Esophagus muscularis mucosa (tissue), 4 donors: ENCODE results near the gene NAE1. TPM values are rescaled to one million over a fixed set of nuclear protein-coding genes. Genes with fewer than 3 reads are reported as not detected.

Experiments
- DNase-seq: peaks from one replicate; pipeline ENCODE4 v3.0.0-alpha.2; 2017; ENCODE audit errors: extremely low spot score
- H3K27ac ChIP-seq, 4 donors: fragments of 200-600 bp; sonication (generic); replicated peaks in 1 of 4; 1 replicate in 3 of 4; 2 replicates in 1 of 4; pipeline ENCODE4 v1.5.1; 2016 to 2019; ENCODE audit warnings: mild to moderate bottlenecking in 1 of 4
- H3K27me3 ChIP-seq, 4 donors: fragments of 200-600 bp; sonication (generic); one replicate each; pipeline versions ENCODE4 v1.5.1 to v1.6.0; 2016 to 2019
- H3K36me3 ChIP-seq, 4 donors: fragments of 200-600 bp; sonication (generic); one replicate each; pipeline ENCODE4 v1.5.1; 2016 to 2019
- H3K4me1 ChIP-seq, 4 donors: fragments of 200-600 bp; sonication (generic); one replicate each; pipeline ENCODE4 v1.5.1; 2016 to 2019
- H3K4me3 ChIP-seq, 4 donors: fragments of 200-600 bp; sonication (generic); 1 replicate in 2 of 4; 2 replicates in 2 of 4; pipeline ENCODE4 v1.5.1; 2016 to 2019; ENCODE audit warnings: mild to moderate bottlenecking in 4 of 4, moderate library complexity in 1 of 4
- H3K9me3 ChIP-seq, 4 donors: fragments of 200-600 bp; sonication (generic); 1 replicate in 3 of 4; 2 replicates in 1 of 4; pipeline ENCODE4 v1.5.1; 2016 to 2019
- CTCF ChIP-seq, 3 experiments: fragments of 200-600 bp in 2 of 3; fragments of 450-650 bp in 1 of 3; sonication (generic) in 2 of 3; IDR thresholded peaks; one replicate each; pipeline ENCODE4 v1.5.1; 2017 to 2019; ENCODE audit warnings: antibody characterized with exemption in 3 of 3, mild to moderate bottlenecking in 2 of 3, moderate library complexity in 1 of 3
- EP300 ChIP-seq: sonication (generic); formaldehyde crosslinking; IDR thresholded peaks from one replicate; pipeline ENCODE4 v1.6.1; 2017; ENCODE audit warnings: antibody characterized with exemption
- POLR2A ChIP-seq: fragments of 450-650 bp; IDR thresholded peaks from one replicate; pipeline ENCODE4 v1.6.1; 2017; ENCODE audit warnings: antibody characterized with exemption, moderate library complexity, mild to moderate bottlenecking, low read depth
- POLR2AphosphoS5 ChIP-seq, 2 donors: sonication (generic); formaldehyde crosslinking; IDR thresholded peaks; one replicate each; pipeline ENCODE4 v1.6.1; 2017; ENCODE audit warnings: antibody characterized with exemption in 2 of 2
- WGBS: methylation state at CpG from one replicate; pipeline ENCODE4 v1.1.5; 2018; 5-methylcytosine and 5-hydroxymethylcytosine counted together
- intact Hi-C: fragments of 100-400 bp; cut with DNase I; formaldehyde crosslinking; loops from one replicate; pipeline ENCODE4 v1.15.1; 2023
- total RNA-seq, 4 donors: library from RNA; depleted of rRNA; stranded (reverse); fragments of >200 nt; gene quantifications; one replicate each; pipeline versions ENCODE4 v1.1.0 to v1.2.1, GENCODE V29; 2016

Gene NAE1
- 10 to 100 TPM; 32.7 to 50.7 (median 42.4) TPM for total RNA-seq

GRCh38 chr16:66830422-66831404, at the start of gene NAE1:
Gene NAE1 (minus strand): TSS chr16:66830976. CDS start chr16:66830899, 77 bp downstream.
- intact Hi-C loops: loop anchor here (2.0 kb wide), 1 partner anchor 36 kb away; no protein-coding TSS in a partner anchor
- Histone ChIP-seq H3K36me3 (peaks cover 0 to 29% (median 17%) of the 10 kb centered on the region in 4 donors), H3K4me1 (peaks cover 10 to 36% (median 25%) of the 10 kb centered on the region in 4 donors), H3K4me3 (peak within 1 kb of the TSS; percentile 78 to 96 (median 84)), H3K9me3 (no peaks in the 10 kb centered on the region), H3K27me3 (no peaks in the 10 kb centered on the region), H3K27ac (peak within 1 kb of the TSS; percentile 89 to 96 (median 92))
- TF ChIP-seq POLR2AphosphoS5 (IDR thresholded peaks at IDR 0.05) (peak; percentile 89 to 96), POLR2A (peak; percentile 59), EP300 (no peak), CTCF (IDR thresholded peaks at IDR 0.05) (peak; percentile 94 to 99 (median 96))
- no peak for DNase-seq
- WGBS: 3% methylated on average over 16 of the region's 84 CpGs

GRCh38 chr16:66878067-66878466, 47.3 kb upstream of the NAE1 start:
- Histone ChIP-seq H3K4me3 (no peak overlapping the region), H3K4me1 (peaks cover 15 to 29% (median 24%) of the 10 kb centered on the region in 4 donors), H3K27me3 (no peaks in the 10 kb centered on the region), H3K27ac (no peak overlapping the region), H3K36me3 (peaks cover 0 to 4% (median 0%) of the 10 kb centered on the region in 4 donors), H3K9me3 (no peaks in the 10 kb centered on the region)
- no peak for DNase-seq
- WGBS: 62% methylated on average over 5 of the region's 5 CpGs
- TF ChIP-seq POLR2AphosphoS5 (IDR thresholded peaks at IDR 0.05) (no peak), POLR2A (no peak)
- intact Hi-C loops: no loop called here

GRCh38 chr16:66874079-66874775, 43.5 kb upstream of the NAE1 start:
- Histone ChIP-seq H3K9me3 (no peaks in the 10 kb centered on the region), H3K27me3 (no peaks in the 10 kb centered on the region), H3K36me3 (no peaks in the 10 kb centered on the region), H3K27ac (peak overlapping the region in 1 of 4 donors; percentile 34), H3K4me3 (no peak overlapping the region), H3K4me1 (peaks cover 6 to 19% (median 11%) of the 10 kb centered on the region in 4 donors)
- no peak for DNase-seq
- intact Hi-C loops: no loop called here
- WGBS: 82% methylated on average over 1 of the region's 1 CpG
- TF ChIP-seq CTCF (IDR thresholded peaks at IDR 0.05) (no peak), POLR2AphosphoS5 (IDR thresholded peaks at IDR 0.05) (no peak), EP300 (no peak), POLR2A (no peak)

GRCh38 chr16:66873685-66874055, 42.9 kb upstream of the NAE1 start:
- Histone ChIP-seq H3K27me3 (no peaks in the 10 kb centered on the region), H3K27ac (peak overlapping the region in 2 of 4 donors; percentile 34 to 35), H3K4me1 (peaks cover 6 to 19% (median 11%) of the 10 kb centered on the region in 4 donors), H3K4me3 (no peak overlapping the region), H3K36me3 (no peaks in the 10 kb centered on the region), H3K9me3 (no peaks in the 10 kb centered on the region)
- no peak for DNase-seq
- intact Hi-C loops: no loop called here
- TF ChIP-seq POLR2A: no peak
- TF ChIP-seq POLR2AphosphoS5 (IDR thresholded peaks at IDR 0.05): no peak
- no peak for TF ChIP-seq EP300
- TF ChIP-seq CTCF (IDR thresholded peaks at IDR 0.05): no peak
